Mucosa of gallbladder (tissue), 1 donor: ENCODE results near the gene MIX23. TPM values are rescaled to one million over a fixed set of nuclear protein-coding genes. Genes with fewer than 3 reads are reported as not detected.

Experiments used
- DNase-seq: peaks from one replicate; pipeline ENCODE4 v3.0.0-alpha.2; 2020; ENCODE audit warnings: low spot score
- total RNA-seq: library from RNA; stranded (reverse); gene quantifications from one replicate; pipeline ENCODE4 v1.2.1, GENCODE V29; 2021
- donor health status: DM: no; HTN: no; CAD: no.

MIX23 gene
- total RNA-seq, 1 donor from 2014 or later, result 23.3 TPM

- DNase-seq, result no peak
These were observed 10.1 kb upstream of the MIX23 start for GRCh38 chr3:122392868-122393844.

GRCh38 chr3:122391681-122392446 is 8.8 kb upstream of the MIX23 start:
- DNase-seq, result no peak

GRCh38 chr3:122390665-122391064 is 7.6 kb upstream of the MIX23 start:
- no peak for DNase-seq

GRCh38 chr3:122389892-122390291 is 6.9 kb upstream of the MIX23 start:
- no peak for DNase-seq

GRCh38 chr3:122389197-122389596 is 6.2 kb upstream of the MIX23 start:
- no peak for DNase-seq

GRCh38 chr3:122387709-122388108 is 4.7 kb upstream of the MIX23 start:
- no peak for DNase-seq

GRCh38 chr3:122383771-122384697 is 1.0 kb upstream of the MIX23 start, which contains the start of gene FAM162A:
Gene FAM162A (plus strand): TSS chr3:122384182. CDS start chr3:122384266, 84 bp downstream.
- peak; percentile 95 for DNase-seq

GRCh38 chr3:122377975-122378374 is 5.1 kb downstream of the MIX23 start:
- DNase-seq, result no peak

- DNase-seq, result no peak
These were observed 9.0 kb downstream of the MIX23 start for GRCh38 chr3:122374034-122374433.

- DNase-seq, result no peak
These were observed 16.7 kb downstream of the MIX23 start for GRCh38 chr3:122366379-122366749.

- peak; percentile 47 for DNase-seq
These were observed 17.3 kb downstream of the MIX23 start for GRCh38 chr3:122365582-122366378.

- no peak for DNase-seq
These were observed 18.0 kb downstream of the MIX23 start for GRCh38 chr3:122365073-122365472.

GRCh38 chr3:122364490-122364889 is 18.5 kb downstream of the MIX23 start:
- no peak for DNase-seq

- no peak for DNase-seq
These were observed 21.0 kb downstream of the MIX23 start for GRCh38 chr3:122362026-122362425.

- DNase-seq, result no peak
These were observed 24.4 kb downstream of the MIX23 start for GRCh38 chr3:122358703-122359032.

- DNase-seq, result no peak
These were observed 25.0 kb downstream of the MIX23 start for GRCh38 chr3:122357828-122358702.

- DNase-seq, result peak; percentile 61
These were observed 26.6 kb downstream of the MIX23 start for GRCh38 chr3:122356402-122356801.

- DNase-seq, result no peak
These were observed 27.4 kb downstream of the MIX23 start for GRCh38 chr3:122355612-122356011.

GRCh38 chr3:122353893-122354401 is 29.1 kb downstream of the MIX23 start:
- DNase-seq, result no peak

GRCh38 chr3:122353215-122353614 is 29.8 kb downstream of the MIX23 start:
- no peak for DNase-seq
